Transverse colon (tissue), 4 donors: ENCODE results near the gene ASB4. TPM values are rescaled to one million over a fixed set of nuclear protein-coding genes. Genes with fewer than 3 reads are reported as not detected.
"Not testable (repeated sequence)": the region's sequence is repeated elsewhere in the genome, so short reads cannot be mapped to it uniquely, and the experiment has no call there.

Experiments used
- DNase-seq: peaks from one replicate; pipeline ENCODE4 v3.0.0-alpha.2; 2019
- H3K27ac ChIP-seq, 4 donors: fragments of 200-600 bp; sonication (generic); 2 replicates each; pipeline ENCODE4 v1.5.1; 2016 to 2018; ENCODE audit warnings: inconsistent platforms in 4 of 4
- H3K27me3 ChIP-seq: fragments of 200-600 bp; sonication (generic); 2 replicates; pipeline ENCODE4 v1.5.1; 2017; ENCODE audit warnings: inconsistent platforms
- H3K36me3 ChIP-seq, 4 donors: fragments of 200-600 bp; sonication (generic); 2 replicates each; pipeline ENCODE4 v1.5.1; 2017 to 2019; ENCODE audit warnings: inconsistent platforms in 4 of 4
- H3K4me1 ChIP-seq, 4 donors: fragments of 200-600 bp; sonication (generic); 2 replicates each; pipeline ENCODE4 v1.5.1; 2017 to 2020; ENCODE audit warnings: inconsistent platforms in 4 of 4
- H3K4me3 ChIP-seq, 4 donors: fragments of 200-600 bp; sonication (generic); 1 replicate in 1 of 4; 2 replicates in 3 of 4; pipeline versions ENCODE4 v1.5.1 to v1.6.1; 2017 to 2019; ENCODE audit warnings: inconsistent platforms in 4 of 4
- H3K9me3 ChIP-seq, 2 donors: fragments of 200-600 bp; sonication (generic); 2 replicates each; pipeline ENCODE4 v1.5.1; 2017 to 2019; ENCODE audit warnings: inconsistent platforms in 2 of 2
- CTCF ChIP-seq, 5 experiments: fragments of 200-600 bp in 3 of 5; fragments of 450-650 bp in 2 of 5; sonication (generic) in 3 of 5; IDR thresholded peaks; 1 replicate in 2 of 5; 2 replicates in 3 of 5; pipeline ENCODE4 v1.5.1; 2016 to 2017; ENCODE audit warnings: antibody characterized with exemption in 5 of 5, inconsistent platforms in 3 of 5, mild to moderate bottlenecking in 2 of 5, moderate library complexity in 1 of 5
- EP300 ChIP-seq: sonication (generic); formaldehyde crosslinking; IDR thresholded peaks from one replicate; pipeline ENCODE4 v1.6.1; 2017; ENCODE audit warnings: antibody characterized with exemption, low read depth
- POLR2A ChIP-seq: fragments of 450-650 bp; IDR thresholded peaks from one replicate; pipeline ENCODE4 v1.6.1; 2016; ENCODE audit warnings: antibody characterized with exemption, mild to moderate bottlenecking, moderate library complexity
- POLR2AphosphoS5 ChIP-seq, 3 donors: sonication (generic); formaldehyde crosslinking; IDR thresholded peaks; one replicate each; pipeline ENCODE4 v1.6.1; 2016; ENCODE audit warnings: antibody characterized with exemption in 3 of 3
- WGBS, 2 donors: methylation state at CpG; one replicate each; pipeline ENCODE4 v1.1.5; 2018; ENCODE audit warnings: low coverage in 1 of 2; 5-methylcytosine and 5-hydroxymethylcytosine counted together
- in situ Hi-C, 4 donors: fragments of 200-750 bp; cut with MboI; loops; one replicate each; pipeline versions ENCODE4 v1.15.0 to v1.15.1; 2017; ENCODE audit warnings: low sequenced_read_pairs in 3 of 4, low pct_ligation_motif_present in 1 of 4, low pct_unique_long_range_greater_than_20kb in 1 of 4
- intact Hi-C: fragments of 100-400 bp; cut with DNase I; formaldehyde crosslinking; loops from one replicate; pipeline ENCODE4 v1.15.1; 2023; ENCODE audit warnings: low total_unique reads
- total RNA-seq, 4 donors: library from RNA; depleted of rRNA; stranded (reverse); fragments of >200 nt; gene quantifications; one replicate each; pipeline ENCODE4 v1.1.0, GENCODE V29; 2016

The ASB4 gene
- total RNA-seq, 4 donors from 2014 or later = not detected

GRCh38 chr7:95549818-95550529 is 64.2 kb downstream of the ASB4 start:
- DNase-seq = peak; percentile 92
- intact Hi-C loops (loop anchor here (5.0 kb wide), 1 partner anchor 47 kb away; the partner anchor contains the start of gene PDK4), in situ Hi-C loops (loop anchor here in 2 of 4 donors (10.0 kb wide), 1 partner anchor 135 kb away; no protein-coding TSS in a partner anchor)
- Histone ChIP-seq H3K27ac (peak overlapping the region; percentile 85 to 94 (median 90)), H3K9me3 (no peaks in the 10 kb centered on the region), H3K4me1 (peaks cover 28 to 73% (median 40%) of the 10 kb centered on the region in 4 donors), H3K36me3 (no peaks in the 10 kb centered on the region), H3K4me3 (peak overlapping the region in 1 of 4 donors; percentile 28), H3K27me3 (no peaks in the 10 kb centered on the region)
- WGBS, 2 donors = 6 to 10% methylated on average over 3 to 6 of the region's 6 CpGs
- TF ChIP-seq POLR2AphosphoS5 (IDR thresholded peaks at IDR 0.05) = peak; percentile 87 to 98 (median 96)
- peak; percentile 69 for TF ChIP-seq POLR2A
- TF ChIP-seq EP300 = peak; percentile 99
- no peak for TF ChIP-seq CTCF (IDR thresholded peaks at IDR 0.05)

GRCh38 chr7:95550546-95550945 is 64.8 kb downstream of the ASB4 start:
- Histone ChIP-seq H3K27me3 (no peaks in the 10 kb centered on the region), H3K4me1 (peaks cover 26 to 69% (median 37%) of the 10 kb centered on the region in 4 donors), H3K9me3 (no peaks in the 10 kb centered on the region), H3K27ac (peak overlapping the region; percentile 85 to 94 (median 90)), H3K36me3 (no peaks in the 10 kb centered on the region), H3K4me3 (peak overlapping the region in 1 of 4 donors; percentile 28)
- 32 to 39% methylated on average over 2 to 4 of the region's 4 CpGs for WGBS, 2 donors
- TF ChIP-seq POLR2AphosphoS5 (IDR thresholded peaks at IDR 0.05) (no peak), EP300 (no peak), POLR2A (no peak), CTCF (IDR thresholded peaks at IDR 0.05) (no peak)
- in situ Hi-C loops (no loop called here), intact Hi-C loops (no loop called here)
- DNase-seq = no peak

GRCh38 chr7:95552010-95552926 is 66.5 kb downstream of the ASB4 start:
- H3K36me3 ChIP-seq, H3K9me3 ChIP-seq, DNase-seq, H3K4me3 ChIP-seq, H3K27me3 ChIP-seq, intact Hi-C loops, in situ Hi-C loops: not testable (repeated sequence)
- peaks cover 20 to 52% (median 30%) of the 10 kb centered on the region in 4 donors for H3K4me1 ChIP-seq
- 96% methylated on average over 35 of the region's 45 CpGs; no CpG with 5 or more reads in 1 of the 2 donors for WGBS, 2 donors
- H3K27ac ChIP-seq = peak overlapping the region in 2 of 4 donors; percentile 85 to 94

GRCh38 chr7:95553939-95554338 is 68.2 kb downstream of the ASB4 start:
- H3K27me3 ChIP-seq = no peaks in the 10 kb centered on the region
- no peak for DNase-seq
- no peak overlapping the region for H3K4me3 ChIP-seq
- intact Hi-C loops = no loop called here
- peaks cover 20 to 35% (median 23%) of the 10 kb centered on the region in 4 donors for H3K4me1 ChIP-seq
- 59% methylated on average over 2 of the region's 2 CpGs; no CpG with 5 or more reads in 1 of the 2 donors for WGBS, 2 donors
- no peak overlapping the region for H3K27ac ChIP-seq
- H3K36me3 ChIP-seq = no peaks in the 10 kb centered on the region
- in situ Hi-C loops = no loop called here
- H3K9me3 ChIP-seq = no peaks in the 10 kb centered on the region
- TF ChIP-seq CTCF (IDR thresholded peaks at IDR 0.05) = no peak
- no peak for TF ChIP-seq POLR2A
- no peak for TF ChIP-seq EP300
- TF ChIP-seq POLR2AphosphoS5 (IDR thresholded peaks at IDR 0.05) = no peak
